Stimulated activated naive B cell treated with anti-CD40 and anti-IgM and Interleukin-4, amounts not matched to agents 10 μg/mL and 1 μg/mL and 100 μg/mL, for 72 hours (primary cell): Measurements from ENCODE around the gene LARGE2.

Source experiments
- ATAC-seq, 2 donors: fragments of 150-1000 bp; cut with Tn5 transposase; replicated peaks; 2 replicates each; pipeline ENCODE4 v1.10.0; 2021; ENCODE audit warnings: moderate library complexity in 1 of 2
- DNase-seq: peaks from one replicate; pipeline ENCODE4 v3.0.0; 2021
- H3K27ac Mint-ChIP-seq: one replicate; pipeline ENCODE4 v1.8.0; 2022; ENCODE audit warnings: mild to moderate bottlenecking, mixed read lengths
- H3K27me3 Mint-ChIP-seq, 2 donors: one replicate each; pipeline ENCODE4 v1.8.0; 2022; ENCODE audit warnings: mixed read lengths in 2 of 2
- H3K36me3 Mint-ChIP-seq, 2 donors: one replicate each; pipeline ENCODE4 v1.8.0; 2022; ENCODE audit warnings: mixed read lengths in 2 of 2, mild to moderate bottlenecking in 1 of 2
- H3K4me1 Mint-ChIP-seq, 2 donors: one replicate each; pipeline ENCODE4 v1.8.0; 2022; ENCODE audit warnings: mixed read lengths in 2 of 2, mild to moderate bottlenecking in 1 of 2
- H3K4me3 Mint-ChIP-seq, 2 donors: one replicate each; pipeline ENCODE4 v1.8.0; 2022; ENCODE audit warnings: mild to moderate bottlenecking in 2 of 2, mixed read lengths in 2 of 2, moderate library complexity in 1 of 2
- H3K9me3 Mint-ChIP-seq, 2 donors: one replicate each; pipeline ENCODE4 v1.8.0; 2022; ENCODE audit warnings: mixed read lengths in 2 of 2, mild to moderate bottlenecking in 1 of 2

LARGE2 gene

GRCh38 chr11:45922425-45923082 is at the start of gene LARGE2:
Gene LARGE2 (plus strand): TSS chr11:45922656. CDS start chr11:45922883, 227 bp downstream.
- H3K36me3 Mint-ChIP-seq = peaks cover 14 to 23% of the 10 kb centered on the region in 2 donors
- H3K27me3 Mint-ChIP-seq = no peaks in the 10 kb centered on the region
- peaks cover 46 to 79% of the 10 kb centered on the region in 2 donors for H3K4me1 Mint-ChIP-seq
- no peak for DNase-seq
- H3K9me3 Mint-ChIP-seq = no peaks in the 10 kb centered on the region
- ATAC-seq = peak in 1 of 2 donors; percentile 4
- H3K4me3 Mint-ChIP-seq = peak within 1 kb of the TSS; percentile 92 to 94
- H3K27ac Mint-ChIP-seq = peak within 1 kb of the TSS; percentile 95

GRCh38 chr11:45876401-45876800 is 46.1 kb upstream of the LARGE2 start:
- H3K27me3 Mint-ChIP-seq = no peaks in the 10 kb centered on the region
- no peak overlapping the region for H3K4me3 Mint-ChIP-seq
- H3K27ac Mint-ChIP-seq = no peak overlapping the region
- peaks cover 48 to 69% of the 10 kb centered on the region in 2 donors for H3K36me3 Mint-ChIP-seq
- H3K9me3 Mint-ChIP-seq = no peaks in the 10 kb centered on the region
- DNase-seq (no peak), ATAC-seq (no peak)
- H3K4me1 Mint-ChIP-seq = peaks cover 0 to under 1% of the 10 kb centered on the region in 2 donors

GRCh38 chr11:45877221-45877620 is 45.2 kb upstream of the LARGE2 start:
- no peaks in the 10 kb centered on the region for H3K4me1 Mint-ChIP-seq
- no peaks in the 10 kb centered on the region for H3K27me3 Mint-ChIP-seq
- H3K27ac Mint-ChIP-seq = peak overlapping the region; percentile 51
- ATAC-seq (no peak), DNase-seq (no peak)
- H3K36me3 Mint-ChIP-seq = peaks cover 54 to 71% of the 10 kb centered on the region in 2 donors
- no peaks in the 10 kb centered on the region for H3K9me3 Mint-ChIP-seq
- no peak overlapping the region for H3K4me3 Mint-ChIP-seq

- Mint-ChIP-seq H3K27ac (no peak overlapping the region), H3K4me1 (no peaks in the 10 kb centered on the region), H3K9me3 (no peaks in the 10 kb centered on the region), H3K27me3 (no peaks in the 10 kb centered on the region), H3K4me3 (no peak overlapping the region), H3K36me3 (peaks cover 58 to 72% of the 10 kb centered on the region in 2 donors)
- DNase-seq (no peak), ATAC-seq (no peak)
Observed at GRCh38 chr11:45877845-45878244, 44.6 kb upstream of the LARGE2 start.

GRCh38 chr11:45879803-45880686 is 42.4 kb upstream of the LARGE2 start:
- Mint-ChIP-seq H3K4me3 (no peak overlapping the region), H3K36me3 (peaks cover 57 to 62% of the 10 kb centered on the region in 2 donors), H3K4me1 (peaks cover 10 to 14% of the 10 kb centered on the region in 2 donors), H3K27ac (no peak overlapping the region), H3K27me3 (no peaks in the 10 kb centered on the region), H3K9me3 (no peaks in the 10 kb centered on the region)
- ATAC-seq (no peak), DNase-seq (no peak)

GRCh38 chr11:45880772-45881570 is 41.5 kb upstream of the LARGE2 start:
- H3K4me1 Mint-ChIP-seq = peaks cover 12 to 18% of the 10 kb centered on the region in 2 donors
- peaks cover 57% of the 10 kb centered on the region in 2 donors for H3K36me3 Mint-ChIP-seq
- H3K27ac Mint-ChIP-seq = no peak overlapping the region
- no peak overlapping the region for H3K4me3 Mint-ChIP-seq
- no peaks in the 10 kb centered on the region for H3K9me3 Mint-ChIP-seq
- DNase-seq (no peak), ATAC-seq (no peak)
- no peaks in the 10 kb centered on the region for H3K27me3 Mint-ChIP-seq

GRCh38 chr11:45881708-45882368 is 40.6 kb upstream of the LARGE2 start:
- peaks cover 12 to 18% of the 10 kb centered on the region in 2 donors for H3K4me1 Mint-ChIP-seq
- H3K27me3 Mint-ChIP-seq = no peaks in the 10 kb centered on the region
- ATAC-seq (no peak), DNase-seq (no peak)
- H3K27ac Mint-ChIP-seq = no peak overlapping the region
- no peaks in the 10 kb centered on the region for H3K9me3 Mint-ChIP-seq
- H3K36me3 Mint-ChIP-seq = peaks cover 52 to 53% of the 10 kb centered on the region in 2 donors
- no peak overlapping the region for H3K4me3 Mint-ChIP-seq

- ATAC-seq = no peak
- H3K27ac Mint-ChIP-seq = no peak overlapping the region
- peaks cover 33 to 34% of the 10 kb centered on the region in 2 donors for H3K36me3 Mint-ChIP-seq
- H3K27me3 Mint-ChIP-seq = peaks cover 0 to 4% of the 10 kb centered on the region in 2 donors
- no peaks in the 10 kb centered on the region for H3K9me3 Mint-ChIP-seq
- DNase-seq = no peak
- peaks cover 12 to 18% of the 10 kb centered on the region in 2 donors for H3K4me1 Mint-ChIP-seq
- peak overlapping the region; percentile 83 to 87 for H3K4me3 Mint-ChIP-seq
Observed at GRCh38 chr11:45884596-45885185, 37.8 kb upstream of the LARGE2 start.

- Mint-ChIP-seq H3K9me3 (no peaks in the 10 kb centered on the region), H3K27me3 (peaks cover 2 to 7% of the 10 kb centered on the region in 2 donors), H3K4me3 (peak within 1 kb of the TSS; percentile 83 to 87), H3K4me1 (peaks cover 12 to 18% of the 10 kb centered on the region in 2 donors), H3K27ac (no peak within 1 kb of the TSS), H3K36me3 (peaks cover 28% of the 10 kb centered on the region in 2 donors)
- peak; percentile 86 to 88 for ATAC-seq
- DNase-seq = no peak
Observed at GRCh38 chr11:45885274-45885920, 37.1 kb upstream of the LARGE2 start, which contains the start of gene MAPK8IP1. Gene MAPK8IP1 (plus strand): TSS chr11:45885651. CDS start chr11:45885821, 170 bp downstream.

GRCh38 chr11:45885921-45886721 is 36.3 kb upstream of the LARGE2 start:
- Mint-ChIP-seq H3K27me3 (peaks cover 6 to 12% of the 10 kb centered on the region in 2 donors), H3K9me3 (no peaks in the 10 kb centered on the region), H3K27ac (no peak overlapping the region), H3K36me3 (peaks cover 21 to 24% of the 10 kb centered on the region in 2 donors), H3K4me3 (peak overlapping the region in 1 of 2 donors; percentile 61), H3K4me1 (peaks cover 12 to 18% of the 10 kb centered on the region in 2 donors)
- no peak for ATAC-seq
- no peak for DNase-seq

GRCh38 chr11:45886816-45887520 is 35.5 kb upstream of the LARGE2 start:
- Mint-ChIP-seq H3K4me3 (no peak overlapping the region), H3K4me1 (peaks cover 12 to 18% of the 10 kb centered on the region in 2 donors), H3K27ac (no peak overlapping the region), H3K27me3 (peaks cover 6 to 16% of the 10 kb centered on the region in 2 donors), H3K36me3 (peaks cover 14 to 20% of the 10 kb centered on the region in 2 donors), H3K9me3 (no peaks in the 10 kb centered on the region)
- ATAC-seq (no peak), DNase-seq (no peak)

GRCh38 chr11:45887587-45887986 is 34.9 kb upstream of the LARGE2 start:
- H3K4me3 Mint-ChIP-seq = no peak overlapping the region
- H3K27ac Mint-ChIP-seq = no peak overlapping the region
- no peak for ATAC-seq
- H3K27me3 Mint-ChIP-seq = peaks cover 10 to 16% of the 10 kb centered on the region in 2 donors
- peaks cover 12 to 18% of the 10 kb centered on the region in 2 donors for H3K4me1 Mint-ChIP-seq
- no peak for DNase-seq
- no peaks in the 10 kb centered on the region for H3K9me3 Mint-ChIP-seq
- peaks cover 8 to 14% of the 10 kb centered on the region in 2 donors for H3K36me3 Mint-ChIP-seq
